SHP77 (cell line): ENCODE results near the gene IMMP2L.

ENCODE experiments used
- DNase-seq, 2 experiments: peaks; one replicate each; lab custom pipeline; 2025; lab: John Stamatoyannopoulos, UW

IMMP2L gene

GRCh38 chr7:111210996-111211395 is 351.3 kb downstream of the IMMP2L start:
- no peak for DNase-seq

DNA sequence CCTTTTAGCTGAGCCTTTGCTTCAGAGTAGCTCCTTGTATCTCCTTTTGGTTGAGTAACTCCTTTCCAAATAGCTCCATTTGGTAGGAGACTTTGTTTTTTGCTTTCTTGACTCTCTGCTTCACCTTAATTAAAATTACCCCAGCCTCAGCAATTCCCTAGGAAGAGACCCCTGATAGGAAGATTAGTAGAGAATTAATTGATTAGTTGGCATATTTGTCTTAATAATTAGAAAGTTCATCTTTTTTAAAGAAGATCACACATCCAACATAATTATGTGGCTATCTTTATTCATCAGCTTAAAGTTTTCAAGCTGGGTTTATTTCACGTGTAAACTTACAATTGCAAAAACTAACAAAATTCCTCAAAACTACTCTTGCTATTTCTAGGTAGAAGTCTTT is 352.2 kb downstream of the IMMP2L start:
- no peak for DNase-seq

GRCh38 chr7:111205251-111205650 is 357.0 kb downstream of the IMMP2L start:
- DNase-seq = no peak

GRCh38 chr7:111202321-111202720 is 360.0 kb downstream of the IMMP2L start:
- no peak for DNase-seq

DNA sequence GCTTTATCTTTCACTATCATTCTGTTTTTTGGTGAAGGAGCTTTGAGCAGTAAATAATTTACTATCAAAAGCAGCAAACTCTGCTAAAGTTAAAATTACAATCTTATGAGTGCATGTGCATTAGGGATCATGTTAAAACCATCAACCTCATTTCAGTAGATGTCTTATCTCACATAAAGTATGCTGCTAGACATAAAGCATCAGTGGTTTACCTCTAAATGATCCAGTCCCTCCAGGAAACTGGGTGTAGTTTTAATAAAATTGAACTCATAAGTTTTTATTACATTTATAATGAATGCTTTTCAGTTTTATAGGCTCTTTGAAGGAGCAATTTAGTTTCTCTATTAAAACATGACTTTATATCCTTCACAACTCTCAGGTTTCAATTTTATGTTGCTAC is 362.6 kb downstream of the IMMP2L start:
- no peak for DNase-seq

DNA sequence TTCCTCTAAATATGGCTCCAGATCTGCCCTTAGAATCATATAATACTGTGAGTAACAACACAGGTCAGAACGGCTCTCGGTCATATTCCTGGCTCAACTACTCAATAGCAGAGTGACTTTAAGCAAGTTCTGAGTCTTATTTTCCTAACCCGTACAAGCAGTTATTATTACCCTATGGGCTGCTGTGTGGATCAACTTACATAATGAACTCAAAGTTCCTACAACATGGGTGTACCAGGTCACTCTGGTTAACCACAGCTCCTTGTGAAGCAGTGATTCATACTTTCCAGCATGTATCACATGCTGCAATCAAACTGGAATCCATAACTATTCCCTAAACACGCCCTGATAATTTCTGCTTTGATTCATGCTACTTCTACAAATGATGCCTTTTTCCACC is 364.0 kb downstream of the IMMP2L start:
- no peak for DNase-seq

GRCh38 chr7:111196655-111197054 is 365.6 kb downstream of the IMMP2L start:
- no peak for DNase-seq

- no peak for DNase-seq
These were observed 369.5 kb downstream of the IMMP2L start for GRCh38 chr7:111192614-111193413.

GRCh38 chr7:111190804-111191203 is 371.5 kb downstream of the IMMP2L start:
- no peak for DNase-seq

GRCh38 chr7:111184987-111185386 is 377.3 kb downstream of the IMMP2L start:
- DNase-seq = no peak

DNA sequence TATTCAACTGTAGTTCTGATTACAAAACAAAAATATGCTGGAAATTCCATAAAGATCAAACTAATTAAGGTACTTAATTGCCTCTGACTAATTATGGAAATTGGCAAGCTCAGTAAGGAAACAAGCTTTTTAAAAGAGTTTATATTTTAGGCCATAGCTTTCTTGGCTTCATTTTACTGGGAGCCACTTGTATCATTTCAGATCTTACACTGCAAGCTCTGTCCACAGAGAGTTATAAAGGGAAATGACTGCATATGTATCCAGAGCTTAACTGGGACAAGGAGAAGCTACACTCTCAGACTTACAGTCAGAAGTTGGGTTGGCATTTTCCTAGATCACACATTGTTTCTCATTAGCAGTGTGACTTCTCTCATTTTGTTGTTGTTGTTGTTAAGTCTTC is 379.0 kb downstream of the IMMP2L start:
- no peak for DNase-seq

DNA sequence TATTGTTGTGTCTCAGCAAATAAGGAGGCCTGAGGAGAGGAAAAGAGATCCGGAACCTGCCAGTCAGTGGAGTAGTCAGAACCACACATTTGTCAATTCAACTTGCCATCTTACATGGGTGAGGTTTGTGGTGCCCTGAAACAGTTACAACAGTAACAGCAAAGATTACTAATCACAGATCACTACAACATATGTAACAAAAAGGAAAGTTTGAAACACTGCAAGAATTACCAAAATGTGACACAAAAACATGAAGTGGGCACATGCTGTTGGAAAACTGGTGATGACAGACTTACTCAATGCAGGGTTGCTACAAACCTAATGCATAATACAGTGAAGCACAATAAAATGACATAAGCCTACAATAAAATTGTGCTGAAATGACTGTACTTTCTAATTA is 382.0 kb downstream of the IMMP2L start:
- DNase-seq = no peak

DNA sequence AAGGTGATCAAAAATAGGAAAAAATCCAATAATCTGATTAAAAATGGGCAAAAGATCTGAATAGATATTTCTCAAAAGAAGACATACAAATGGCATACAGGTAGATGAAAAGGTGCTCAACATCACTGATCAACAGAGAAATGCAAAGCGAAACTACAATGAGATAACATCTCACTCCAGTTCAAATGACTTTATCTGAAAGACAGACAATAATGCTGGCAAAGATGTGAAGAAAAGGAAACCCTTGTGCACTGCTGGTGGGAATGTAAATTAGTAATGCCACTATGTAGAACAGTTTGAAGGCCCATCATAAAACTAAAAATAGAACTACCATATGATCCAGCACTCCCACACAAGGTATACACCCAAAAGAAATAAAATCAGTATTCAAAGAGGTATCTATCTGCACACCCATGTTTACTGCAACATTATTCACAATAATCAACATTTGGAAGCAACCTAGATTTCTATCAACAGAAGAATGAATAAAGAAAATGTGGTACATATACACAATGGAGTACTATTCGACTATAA is 386.3 kb downstream of the IMMP2L start:
- DNase-seq = no peak

- DNase-seq = no peak
These were observed 387.8 kb downstream of the IMMP2L start for GRCh38 chr7:111174510-111174909.

DNA sequence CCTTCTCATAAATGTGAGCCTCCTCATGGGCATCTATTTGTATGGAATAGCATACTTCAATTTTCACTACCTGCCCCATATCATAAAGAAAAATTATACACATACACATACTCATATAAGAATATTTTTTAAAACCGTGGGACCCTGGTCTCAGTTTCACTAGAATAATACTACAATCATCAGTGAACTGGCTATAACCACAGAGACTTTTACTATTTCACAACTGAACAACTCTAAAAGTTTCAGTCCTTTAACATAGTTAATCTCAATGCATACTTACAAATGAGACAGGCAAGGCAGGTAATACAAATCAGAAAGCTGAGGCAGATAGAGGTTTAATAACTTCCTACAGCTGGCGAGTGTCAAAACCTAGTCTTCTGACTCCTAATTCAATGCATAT is 388.3 kb downstream of the IMMP2L start:
- DNase-seq = no peak

GRCh38 chr7:111173528-111173927 is 388.8 kb downstream of the IMMP2L start:
- no peak for DNase-seq

DNA sequence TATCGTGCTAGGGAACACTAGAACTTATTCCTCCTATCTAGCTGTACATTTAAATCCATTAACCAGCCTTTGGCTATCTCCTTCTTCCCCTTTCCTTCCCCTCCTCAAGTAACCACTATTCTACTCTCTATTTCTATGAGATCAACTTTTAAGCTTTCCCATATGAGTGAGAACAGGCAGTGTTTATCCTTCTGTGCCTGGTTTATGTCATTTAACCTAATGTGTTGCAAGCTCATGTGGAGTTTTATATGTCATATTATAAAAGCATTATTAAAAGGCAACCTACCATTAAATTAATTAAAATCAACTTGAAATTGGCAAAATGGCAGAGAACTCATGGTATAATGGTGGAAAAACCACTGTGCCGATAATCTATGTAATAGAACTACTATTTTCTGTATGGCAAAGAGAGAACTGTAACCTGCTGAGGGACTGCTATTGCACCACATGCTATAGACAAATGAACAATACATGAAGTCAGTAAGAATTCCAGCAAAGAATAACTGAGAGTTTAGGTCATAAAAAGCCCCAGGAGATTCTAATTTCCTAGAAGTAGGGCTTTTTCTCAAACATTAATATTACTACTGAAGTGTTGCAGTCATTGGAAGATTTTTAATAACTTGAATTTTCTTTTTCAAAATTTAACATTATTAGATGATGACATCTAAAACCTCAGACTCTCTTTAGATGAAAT is 389.6 kb downstream of the IMMP2L start:
- no peak for DNase-seq

- DNase-seq = peak; percentile 37 to 58
These were observed 394.1 kb downstream of the IMMP2L start for GRCh38 chr7:111168182-111168581.

DNA sequence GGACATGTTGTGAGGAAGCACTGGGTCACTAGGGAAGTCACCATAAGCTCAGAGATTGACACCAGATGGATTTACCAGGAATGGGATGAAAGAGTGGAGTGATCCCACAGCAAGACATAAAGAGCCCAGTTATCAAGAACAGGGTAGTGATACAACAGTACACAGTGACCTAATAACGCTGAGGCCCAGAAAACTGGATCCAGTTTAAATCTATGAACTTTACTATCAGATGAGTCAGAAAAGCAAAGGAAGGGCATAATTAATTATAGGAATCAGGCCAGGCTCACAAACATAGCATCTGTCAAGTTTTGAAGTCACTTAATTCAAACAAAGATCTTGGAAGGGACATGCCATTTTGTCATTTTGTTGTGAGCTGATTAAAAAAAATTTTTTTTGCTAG is 397.9 kb downstream of the IMMP2L start:
- no peak for DNase-seq

- DNase-seq = no peak
These were observed 399.6 kb downstream of the IMMP2L start for GRCh38 chr7:111162692-111163091.

DNA sequence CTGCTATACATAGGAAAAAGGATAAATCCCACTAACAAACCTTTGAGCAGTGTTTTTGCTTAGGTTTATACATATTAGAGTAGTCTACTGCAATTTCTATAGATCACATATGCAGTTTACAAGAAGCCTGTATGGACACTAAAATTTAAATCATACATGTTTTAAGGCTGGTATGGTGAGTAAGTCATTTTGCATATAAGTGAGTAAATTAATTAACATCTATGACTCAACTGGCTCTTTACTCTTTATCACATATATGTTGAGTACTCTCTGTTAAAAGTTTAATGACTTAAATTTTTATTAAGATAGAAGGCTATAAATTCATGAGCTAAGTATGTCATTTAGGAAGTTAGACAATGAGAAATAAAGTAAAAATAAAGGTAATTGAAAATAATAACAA is 402.0 kb downstream of the IMMP2L start:
- DNase-seq = no peak

DNA sequence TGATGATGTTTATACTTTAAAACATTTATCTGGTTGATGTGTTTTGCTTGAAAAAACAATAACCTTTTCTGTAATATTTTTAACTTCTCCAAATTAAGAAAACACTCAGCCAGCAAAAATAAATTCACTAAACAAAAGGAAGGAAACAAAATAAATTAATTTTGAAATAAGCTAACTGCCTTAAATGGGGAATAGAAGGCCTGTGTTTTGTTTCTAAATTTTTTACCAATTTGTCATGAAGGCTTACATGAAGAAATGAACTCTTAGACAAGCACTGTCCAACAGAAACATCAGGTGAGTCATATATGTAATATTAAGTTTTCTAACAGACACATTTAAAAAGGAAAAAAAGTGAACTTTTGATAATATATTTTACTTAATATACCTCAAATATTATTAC is 402.9 kb downstream of the IMMP2L start:
- no peak for DNase-seq

- DNase-seq = no peak
These were observed 411.6 kb downstream of the IMMP2L start for GRCh38 chr7:111150709-111151108.
